Measurements from ENCODE around the gene PLEKHG4B. TPM values are rescaled to one million over a fixed set of nuclear protein-coding genes. Genes with fewer than 3 reads are reported as not detected.

PLEKHG4B gene
- total and polyA plus RNA-seq, 4 donors, result under 0.01 to 0.05 (median 0.01) TPM; not detected in 1

DNA sequence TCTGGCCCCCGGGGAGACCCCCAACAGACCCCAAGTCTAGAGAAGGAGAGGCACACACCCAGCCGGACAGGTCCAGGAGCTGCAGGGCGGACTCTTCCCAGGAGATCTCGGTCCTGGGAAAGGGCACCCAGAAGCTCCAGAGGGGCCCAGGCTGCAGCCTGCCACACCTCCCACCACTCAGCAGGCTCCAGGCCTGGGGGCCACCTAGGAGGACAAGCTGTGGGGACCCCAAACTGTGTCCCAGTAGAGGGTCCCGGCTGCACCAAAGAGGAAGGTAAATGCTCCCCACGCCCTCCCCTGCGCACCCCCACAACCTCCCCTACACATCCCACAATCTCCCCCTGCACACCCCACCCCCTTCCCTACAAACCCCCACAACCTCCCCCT is 48.5 kb downstream of the PLEKHG4B start:
- H3K36me3 ChIP-seq (ENCODE audit: control insufficient read depth in 4 of 4, insufficient read depth in 3 of 4, low read depth in 1 of 4, low read length in 3 of 4), result no peaks in the 10 kb centered on the region
- TF ChIP-seq RAD21 (IDR thresholded peaks at IDR 0.05) (no peak), JUND (IDR thresholded peaks at IDR 0.05) (no peak), TAF1 (conservative IDR thresholded peaks at IDR 0.05) (no peak), FOXA2 (IDR thresholded peaks at IDR 0.05) (no peak)
- TF ChIP-seq, protein P1, sequence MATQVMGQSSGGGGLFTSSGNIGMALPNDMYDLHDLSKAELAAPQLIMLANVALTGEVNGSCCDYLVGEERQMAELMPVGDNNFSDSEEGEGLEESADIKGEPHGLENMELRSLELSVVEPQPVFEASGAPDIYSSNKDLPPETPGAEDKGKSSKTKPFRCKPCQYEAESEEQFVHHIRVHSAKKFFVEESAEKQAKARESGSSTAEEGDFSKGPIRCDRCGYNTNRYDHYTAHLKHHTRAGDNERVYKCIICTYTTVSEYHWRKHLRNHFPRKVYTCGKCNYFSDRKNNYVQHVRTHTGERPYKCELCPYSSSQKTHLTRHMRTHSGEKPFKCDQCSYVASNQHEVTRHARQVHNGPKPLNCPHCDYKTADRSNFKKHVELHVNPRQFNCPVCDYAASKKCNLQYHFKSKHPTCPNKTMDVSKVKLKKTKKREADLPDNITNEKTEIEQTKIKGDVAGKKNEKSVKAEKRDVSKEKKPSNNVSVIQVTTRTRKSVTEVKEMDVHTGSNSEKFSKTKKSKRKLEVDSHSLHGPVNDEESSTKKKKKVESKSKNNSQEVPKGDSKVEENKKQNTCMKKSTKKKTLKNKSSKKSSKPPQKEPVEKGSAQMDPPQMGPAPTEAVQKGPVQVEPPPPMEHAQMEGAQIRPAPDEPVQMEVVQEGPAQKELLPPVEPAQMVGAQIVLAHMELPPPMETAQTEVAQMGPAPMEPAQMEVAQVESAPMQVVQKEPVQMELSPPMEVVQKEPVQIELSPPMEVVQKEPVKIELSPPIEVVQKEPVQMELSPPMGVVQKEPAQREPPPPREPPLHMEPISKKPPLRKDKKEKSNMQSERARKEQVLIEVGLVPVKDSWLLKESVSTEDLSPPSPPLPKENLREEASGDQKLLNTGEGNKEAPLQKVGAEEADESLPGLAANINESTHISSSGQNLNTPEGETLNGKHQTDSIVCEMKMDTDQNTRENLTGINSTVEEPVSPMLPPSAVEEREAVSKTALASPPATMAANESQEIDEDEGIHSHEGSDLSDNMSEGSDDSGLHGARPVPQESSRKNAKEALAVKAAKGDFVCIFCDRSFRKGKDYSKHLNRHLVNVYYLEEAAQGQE (IDR thresholded peaks at IDR 0.05), result no peak
- H3K4me3 ChIP-seq (ENCODE audit: low read depth in 1 of 3, low read length in 3 of 3), result no peak overlapping the region
- no peaks in the 10 kb centered on the region for H3K4me1 ChIP-seq (ENCODE audit: control insufficient read depth in 4 of 4, insufficient read depth in 4 of 4, low read length in 3 of 4)
- H3K27me3 ChIP-seq (ENCODE audit: control insufficient read depth in 4 of 4, insufficient read depth in 4 of 4, low read length in 3 of 4), result peaks cover 0 to 3% (median 0%) of the 10 kb centered on the region in 4 donors
- 94% methylated on average over 7 of the region's 7 CpGs for WGBS
- DNase-seq (ENCODE audit: low spot score), result no peak
- no peak overlapping the region for H3K27ac ChIP-seq (ENCODE audit: low read depth in 1 of 2, low read length in 2 of 2)
- no peak overlapping the region for H3K9ac ChIP-seq (ENCODE audit: low read depth in 1 of 2, low read length in 2 of 2)
- H3K9me3 ChIP-seq (ENCODE audit: control insufficient read depth in 4 of 4, low read length in 3 of 4), result no peaks in the 10 kb centered on the region

DNA sequence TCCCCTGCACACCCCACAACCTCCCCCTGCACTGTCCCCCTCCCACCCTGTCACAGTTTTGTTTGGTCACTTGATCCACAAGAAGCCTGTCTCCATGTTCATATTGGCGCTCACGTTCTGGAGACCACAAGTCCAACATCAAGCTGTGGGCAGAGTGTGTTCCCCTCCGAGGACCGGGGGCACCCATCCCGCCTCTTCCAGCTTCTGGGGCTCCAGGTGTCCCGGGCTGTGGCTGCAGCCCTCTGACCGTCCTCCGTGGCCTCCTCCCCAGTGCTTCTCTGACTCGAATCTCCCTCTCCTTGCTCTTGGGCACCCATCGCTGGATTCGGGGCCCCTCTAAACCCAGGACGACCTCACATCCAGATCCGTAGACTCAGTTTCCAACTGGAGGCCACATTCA is 49.2 kb downstream of the PLEKHG4B start:
- no peaks in the 10 kb centered on the region for H3K36me3 ChIP-seq (ENCODE audit: control insufficient read depth in 4 of 4, insufficient read depth in 3 of 4, low read depth in 1 of 4, low read length in 3 of 4)
- no peak overlapping the region for H3K4me3 ChIP-seq (ENCODE audit: low read depth in 1 of 3, low read length in 3 of 3)
- peaks cover 0 to 3% (median 0%) of the 10 kb centered on the region in 4 donors for H3K27me3 ChIP-seq (ENCODE audit: control insufficient read depth in 4 of 4, insufficient read depth in 4 of 4, low read length in 3 of 4)
- H3K9ac ChIP-seq (ENCODE audit: low read depth in 1 of 2, low read length in 2 of 2), result no peak overlapping the region
- no peak for DNase-seq (ENCODE audit: low spot score)
- TF ChIP-seq HNF4A (conservative IDR thresholded peaks at IDR 0.05), result no peak
- TF ChIP-seq, protein P1 (IDR thresholded peaks at IDR 0.05), result no peak
- no peak for TF ChIP-seq FOXA1 (IDR thresholded peaks at IDR 0.05)
- TF ChIP-seq, protein P2, sequence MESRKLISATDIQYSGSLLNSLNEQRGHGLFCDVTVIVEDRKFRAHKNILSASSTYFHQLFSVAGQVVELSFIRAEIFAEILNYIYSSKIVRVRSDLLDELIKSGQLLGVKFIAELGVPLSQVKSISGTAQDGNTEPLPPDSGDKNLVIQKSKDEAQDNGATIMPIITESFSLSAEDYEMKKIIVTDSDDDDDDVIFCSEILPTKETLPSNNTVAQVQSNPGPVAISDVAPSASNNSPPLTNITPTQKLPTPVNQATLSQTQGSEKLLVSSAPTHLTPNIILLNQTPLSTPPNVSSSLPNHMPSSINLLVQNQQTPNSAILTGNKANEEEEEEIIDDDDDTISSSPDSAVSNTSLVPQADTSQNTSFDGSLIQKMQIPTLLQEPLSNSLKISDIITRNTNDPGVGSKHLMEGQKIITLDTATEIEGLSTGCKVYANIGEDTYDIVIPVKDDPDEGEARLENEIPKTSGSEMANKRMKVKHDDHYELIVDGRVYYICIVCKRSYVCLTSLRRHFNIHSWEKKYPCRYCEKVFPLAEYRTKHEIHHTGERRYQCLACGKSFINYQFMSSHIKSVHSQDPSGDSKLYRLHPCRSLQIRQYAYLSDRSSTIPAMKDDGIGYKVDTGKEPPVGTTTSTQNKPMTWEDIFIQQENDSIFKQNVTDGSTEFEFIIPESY (IDR thresholded peaks at IDR 0.05), result no peak
- TF ChIP-seq, protein P3, sequence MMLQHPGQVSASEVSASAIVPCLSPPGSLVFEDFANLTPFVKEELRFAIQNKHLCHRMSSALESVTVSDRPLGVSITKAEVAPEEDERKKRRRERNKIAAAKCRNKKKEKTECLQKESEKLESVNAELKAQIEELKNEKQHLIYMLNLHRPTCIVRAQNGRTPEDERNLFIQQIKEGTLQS (IDR thresholded peaks at IDR 0.05), result no peak
- no peak for TF ChIP-seq GABPA (IDR thresholded peaks at IDR 0.05 in 1 of 2, conservative IDR thresholded peaks at IDR 0.05 in 1 of 2)
- TF ChIP-seq RAD21 (IDR thresholded peaks at IDR 0.05), result no peak
- TF ChIP-seq SP1 (IDR thresholded peaks at IDR 0.05), result no peak
- no peak for TF ChIP-seq YY1 (IDR thresholded peaks at IDR 0.05)
- TF ChIP-seq RXRA (IDR thresholded peaks at IDR 0.05), result no peak
- TF ChIP-seq JUND (IDR thresholded peaks at IDR 0.05), result no peak
- TF ChIP-seq, protein P4, sequence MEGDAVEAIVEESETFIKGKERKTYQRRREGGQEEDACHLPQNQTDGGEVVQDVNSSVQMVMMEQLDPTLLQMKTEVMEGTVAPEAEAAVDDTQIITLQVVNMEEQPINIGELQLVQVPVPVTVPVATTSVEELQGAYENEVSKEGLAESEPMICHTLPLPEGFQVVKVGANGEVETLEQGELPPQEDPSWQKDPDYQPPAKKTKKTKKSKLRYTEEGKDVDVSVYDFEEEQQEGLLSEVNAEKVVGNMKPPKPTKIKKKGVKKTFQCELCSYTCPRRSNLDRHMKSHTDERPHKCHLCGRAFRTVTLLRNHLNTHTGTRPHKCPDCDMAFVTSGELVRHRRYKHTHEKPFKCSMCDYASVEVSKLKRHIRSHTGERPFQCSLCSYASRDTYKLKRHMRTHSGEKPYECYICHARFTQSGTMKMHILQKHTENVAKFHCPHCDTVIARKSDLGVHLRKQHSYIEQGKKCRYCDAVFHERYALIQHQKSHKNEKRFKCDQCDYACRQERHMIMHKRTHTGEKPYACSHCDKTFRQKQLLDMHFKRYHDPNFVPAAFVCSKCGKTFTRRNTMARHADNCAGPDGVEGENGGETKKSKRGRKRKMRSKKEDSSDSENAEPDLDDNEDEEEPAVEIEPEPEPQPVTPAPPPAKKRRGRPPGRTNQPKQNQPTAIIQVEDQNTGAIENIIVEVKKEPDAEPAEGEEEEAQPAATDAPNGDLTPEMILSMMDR (IDR thresholded peaks at IDR 0.05; ENCODE audit: low read depth, low read length, missing input control), result no peak
- TF ChIP-seq TAF1 (conservative IDR thresholded peaks at IDR 0.05), result no peak
- no peak for TF ChIP-seq NR2F2 (IDR thresholded peaks at IDR 0.05)
- TF ChIP-seq HNF4G (IDR thresholded peaks at IDR 0.05), result no peak
- no peak for TF ChIP-seq EGR1 (IDR thresholded peaks at IDR 0.05; ENCODE audit: low read depth in 2 of 2)
- TF ChIP-seq, protein P5, sequence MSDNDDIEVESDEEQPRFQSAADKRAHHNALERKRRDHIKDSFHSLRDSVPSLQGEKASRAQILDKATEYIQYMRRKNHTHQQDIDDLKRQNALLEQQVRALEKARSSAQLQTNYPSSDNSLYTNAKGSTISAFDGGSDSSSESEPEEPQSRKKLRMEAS (IDR thresholded peaks at IDR 0.05), result no peak
- no peak for TF ChIP-seq FOXA2 (IDR thresholded peaks at IDR 0.05)
- no peak overlapping the region for H3K27ac ChIP-seq (ENCODE audit: low read depth in 1 of 2, low read length in 2 of 2)
- H3K9me3 ChIP-seq (ENCODE audit: control insufficient read depth in 4 of 4, low read length in 3 of 4), result peaks cover 0 to under 1% (median 0%) of the 10 kb centered on the region in 4 donors
- no peaks in the 10 kb centered on the region for H3K4me1 ChIP-seq (ENCODE audit: control insufficient read depth in 4 of 4, insufficient read depth in 4 of 4, low read length in 3 of 4)
- 81% methylated on average over 13 of the region's 13 CpGs for WGBS
